ENCODE results near the gene MYT1.
A peak's percentile ranks its signal among the peaks of the same experiment; 100 is the strongest.
"Not testable (repeated sequence)": the region's sequence is repeated elsewhere in the genome, so short reads cannot be mapped to it uniquely, and the experiment has no call there.

Gene MYT1

GRCh38 chr20:64261138-64261537 lies 96.9 kb downstream of the MYT1 start:
- DNase-seq: no peak

GRCh38 chr20:64264091-64264490 lies 99.8 kb downstream of the MYT1 start:
- no peak for DNase-seq

GRCh38 chr20:64265201-64265600 lies 100.9 kb downstream of the MYT1 start:
- DNase-seq: no peak

GRCh38 chr20:64266988-64267387 lies 102.7 kb downstream of the MYT1 start:
- DNase-seq: no peak

- DNase-seq: no peak
These were observed 103.9 kb downstream of the MYT1 start for GRCh38 chr20:64268174-64268573.

GRCh38 chr20:64269604-64270411 lies 105.6 kb downstream of the MYT1 start:
- DNase-seq: no peak

GRCh38 chr20:64271636-64272035 lies 107.4 kb downstream of the MYT1 start:
- DNase-seq: no peak

- DNase-seq: peak in 1 of 58 donors; percentile 12
These were observed 108.9 kb downstream of the MYT1 start for GRCh38 chr20:64273109-64273508.

GRCh38 chr20:64276817-64277216 lies 112.6 kb downstream of the MYT1 start:
- DNase-seq: no peak

- no peak for DNase-seq
These were observed 113.5 kb downstream of the MYT1 start for GRCh38 chr20:64277571-64278316.

- DNase-seq: no peak
These were observed 114.0 kb downstream of the MYT1 start for GRCh38 chr20:64278317-64278681.

- no peak for DNase-seq
These were observed 115.7 kb downstream of the MYT1 start for GRCh38 chr20:64279826-64280459.

GRCh38 chr20:64280460-64280843 lies 116.2 kb downstream of the MYT1 start:
- no peak for DNase-seq

- no peak for DNase-seq
These were observed 119.4 kb downstream of the MYT1 start for GRCh38 chr20:64283646-64284045.

- peak in 48 of 58 donors; percentile 3 to 86 (median 48) for DNase-seq
These were observed 121.6 kb downstream of the MYT1 start for GRCh38 chr20:64285579-64286446.

- DNase-seq: peak in 13 of 58 donors; percentile 3 to 57 (median 26)
These were observed 122.4 kb downstream of the MYT1 start for GRCh38 chr20:64286447-64287263.

GRCh38 chr20:64287264-64287590 lies 123.0 kb downstream of the MYT1 start:
- DNase-seq: not testable (repeated sequence)

Measured in anterior cingulate cortex (tissue), 58 donors.